ENCODE measurements around the gene TMEM138. TPM values are rescaled to one million over a fixed set of nuclear protein-coding genes. Genes with fewer than 3 reads are reported as not detected.
A peak's percentile ranks its signal among the peaks of the same experiment; 100 is the strongest.
"Not testable (repeated sequence)": the region's sequence is repeated elsewhere in the genome, so short reads cannot be mapped to it uniquely, and the experiment has no call there.

TMEM138 gene
- total RNA-seq, 1 donor, result 59.2 TPM

GRCh38 chr11:61375761-61376108, 13.6 kb downstream of the TMEM138 start:
- H3K4me3 ChIP-seq (ENCODE audit: low read depth, low read length), result no peak overlapping the region
- no peak for DNase-seq (ENCODE audit: low read depth)
- no peak for TF ChIP-seq CTCF (IDR thresholded peaks at IDR 0.05; ENCODE audit: insufficient read depth, low read depth, low read length)

GRCh38 chr11:61377461-61378160, 15.4 kb downstream of the TMEM138 start:
- no peak for TF ChIP-seq CTCF (IDR thresholded peaks at IDR 0.05; ENCODE audit: insufficient read depth, low read depth, low read length)
- H3K4me3 ChIP-seq (ENCODE audit: low read depth, low read length), result no peak overlapping the region
- peak; percentile 37 for DNase-seq (ENCODE audit: low read depth)

- DNase-seq (ENCODE audit: low read depth), result peak; percentile 98
- H3K4me3 ChIP-seq (ENCODE audit: low read depth, low read length), result no peak overlapping the region
- TF ChIP-seq CTCF (IDR thresholded peaks at IDR 0.05; ENCODE audit: insufficient read depth, low read depth, low read length), result no peak
These were observed 16.6 kb downstream of the TMEM138 start for GRCh38 chr11:61378713-61379313.

GRCh38 chr11:61380884-61381283, 18.7 kb downstream of the TMEM138 start:
- no peak for TF ChIP-seq CTCF (IDR thresholded peaks at IDR 0.05; ENCODE audit: insufficient read depth, low read depth, low read length)
- DNase-seq (ENCODE audit: low read depth), result no peak
- H3K4me3 ChIP-seq (ENCODE audit: low read depth, low read length), result no peak overlapping the region

DNA sequence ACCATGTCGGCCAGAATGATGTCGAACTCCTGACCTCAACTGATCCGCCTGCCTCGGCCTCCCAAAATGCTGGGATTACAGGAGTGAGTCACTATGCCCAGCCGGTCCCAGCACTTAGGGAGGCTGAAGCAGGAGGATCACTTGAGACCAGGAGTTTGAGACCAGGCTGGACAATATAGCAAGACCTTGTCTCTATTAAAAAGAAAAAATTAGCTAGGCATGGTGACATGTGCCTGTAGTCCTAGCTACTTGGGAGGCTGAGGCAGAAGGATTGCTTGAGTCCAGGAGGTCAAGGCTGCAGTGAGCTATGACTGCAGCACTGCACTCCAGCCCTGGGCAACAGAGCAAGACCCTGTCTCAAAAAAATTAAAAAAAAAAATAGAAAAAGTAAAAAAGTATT, 21.7 kb downstream of the TMEM138 start:
- not testable (repeated sequence) for DNase-seq (ENCODE audit: low read depth); H3K4me3 ChIP-seq (ENCODE audit: low read depth, low read length)

- no peak overlapping the region for H3K4me3 ChIP-seq (ENCODE audit: low read depth, low read length)
- TF ChIP-seq CTCF (IDR thresholded peaks at IDR 0.05; ENCODE audit: insufficient read depth, low read depth, low read length), result peak; percentile 64
- peak; percentile 54 for DNase-seq (ENCODE audit: low read depth)
These were observed 22.4 kb downstream of the TMEM138 start for GRCh38 chr11:61384271-61385242.

DNA sequence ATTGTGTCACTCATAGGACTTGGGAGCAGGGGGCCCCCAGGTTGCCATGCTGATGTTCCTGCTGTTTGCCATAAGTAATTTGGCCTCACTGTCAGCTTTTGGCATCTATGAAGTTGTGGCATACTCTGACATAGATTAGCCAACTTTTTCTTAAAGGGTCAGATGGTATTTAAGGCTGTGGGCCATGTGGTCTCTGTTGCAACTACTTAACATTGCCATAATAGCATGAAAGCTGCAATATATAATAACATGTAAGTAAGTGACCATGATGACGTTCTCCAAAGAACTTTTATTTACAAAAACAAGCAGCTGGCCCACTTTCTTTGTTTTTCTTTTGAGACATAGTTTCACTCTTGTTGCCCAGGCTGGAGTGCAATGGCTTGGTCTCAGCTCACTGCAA, 28.0 kb downstream of the TMEM138 start:
- TF ChIP-seq CTCF (IDR thresholded peaks at IDR 0.05; ENCODE audit: insufficient read depth, low read depth, low read length), result no peak
- peak; percentile 77 for DNase-seq (ENCODE audit: low read depth)
- H3K4me3 ChIP-seq (ENCODE audit: low read depth, low read length), result no peak overlapping the region
